ENCODE data around the gene ZNF816.

GRCh38 chr19:52901842-52902241 lies 60.8 kb downstream of the ZNF816 start:
- TF ChIP-seq POLR2A (IDR thresholded peaks at IDR 0.05) (no peak), CTCF (IDR thresholded peaks at IDR 0.05) (no peak)
